Pancreas (tissue), 10 donors: ENCODE measurements around the gene SPAG8. TPM values are rescaled to one million over a fixed set of nuclear protein-coding genes. Genes with fewer than 3 reads are reported as not detected.

Source experiments
- ATAC-seq, 4 donors: fragments of 200-7000 bp; cut with Tn5 transposase; one replicate each; pipeline versions ENCODE4 v1.8.0 to v1.9.1; 2020; ENCODE audit warnings: mild to moderate bottlenecking in 4 of 4, moderate library complexity in 4 of 4
- DNase-seq, 6 donors: peaks; one replicate each; pipeline ENCODE4 v3.0.0-alpha.2; 2020
- FAIRE-seq: peaks from 2 replicates; lab custom pipeline; 2012; peaks lifted over from hg19 to GRCh38; lab: Jason Lieb, UNC
- H3K27ac ChIP-seq, 4 donors: fragments of 200-600 bp; sonication (generic); 1 replicate in 3 of 4; 2 replicates in 1 of 4; pipeline versions ENCODE4 v1.5.0 to v1.8.0; 2020
- H3K27me3 ChIP-seq, 4 donors: fragments of 200-600 bp; one replicate each; pipeline ENCODE4 v1.8.0; 2021
- H3K36me3 ChIP-seq, 3 donors: fragments of 200-600 bp; sonication (generic) in 1 of 3; one replicate each; pipeline versions ENCODE4 v1.5.0 to v1.8.0; 2020 to 2021
- H3K4me1 ChIP-seq, 3 donors: fragments of 200-600 bp; one replicate each; pipeline ENCODE4 v1.8.0; 2021
- H3K4me3 ChIP-seq, 4 donors: fragments of 200-600 bp; sonication (generic) in 2 of 4; one replicate each; pipeline versions ENCODE4 v1.5.0 to v1.8.0; 2020 to 2021
- H3K9me3 ChIP-seq, 4 donors: fragments of 200-600 bp; one replicate each; pipeline ENCODE4 v1.8.0; 2021
- WGBS, 2 donors: extraction: QIAGEN DNeasy Blood & Tissue Kit; methylation state at CpG; one replicate each; pipeline ENCODE4 v1.1.7; 2013; 5-methylcytosine and 5-hydroxymethylcytosine counted together
- intact Hi-C, 3 donors: fragments of 100-400 bp; cut with DNase I; formaldehyde crosslinking; loops; one replicate each; pipeline versions ENCODE4 v1.11.1 to v1.14.2; 2022
- polyA plus RNA-seq, 2 donors: library from polyadenylated mRNA; stranded (reverse); fragments of 200-250 nt; gene quantifications; one replicate each; pipeline ENCODE4 v1.2.3, GENCODE V29; 2013
- total RNA-seq, 6 donors: library from RNA; stranded (reverse); fragmentation: NEBNext Ultra II Directional in 4 of 6; extraction: Animal tissue kit (Norgen Biotek cat#: 25700) in 4 of 6; gene quantifications; one replicate each; pipeline versions ENCODE4 v1.2.1 to v1.2.4, GENCODE V29; 2021 to 2023
- TF ChIP-seq, protein P1 (sequence below), 4 donors: fragments of 200-600 bp; sonication (generic) in 3 of 4; IDR thresholded peaks; one replicate each; pipeline versions ENCODE4 v1.5.0 to v1.8.0; 2021; ENCODE audit warnings: antibody characterized with exemption in 4 of 4
- donor health status: healthy with polysubstance abuse.
- donor health status: DM: no; HTN: no; CAD: no; lungs with moderate emphysema.
- donor health status: DM: no; HTN: no; CAD: no.
- donor health status: control.
- donor health status: control.
- donor health status: Bipolar disorder and iron deficiency.
- donor health status: DM: yes; HTN: yes; CAD: no.
- donor health status: DM: no; HTN: no; CAD: no.
- donor health status: DM: no; HTN: no; CAD: no.
- donor health status: DM: yes; HTN: yes; CAD: no.

The SPAG8 gene
- total and polyA plus RNA-seq, 8 donors, result 0.52 to 3.1 (median 1.0) TPM

GRCh38 chr9:35829084-35829763 is 17.2 kb upstream of the SPAG8 start, which contains the start of gene TMEM8B:
Gene TMEM8B, plus strand, starts transcription at chr9:35829228. Its CDS starts 220 bp downstream, at chr9:35829448.
- Histone ChIP-seq H3K27ac (peak within 1 kb of the TSS; percentile 76 to 94 (median 86)), H3K4me3 (peak within 1 kb of the TSS; percentile 46 to 81 (median 70)), H3K27me3 (no peaks in the 10 kb centered on the region), H3K36me3 (no peaks in the 10 kb centered on the region), H3K9me3 (no peaks in the 10 kb centered on the region), H3K4me1 (peaks cover 8 to 26% (median 19%) of the 10 kb centered on the region in 3 donors)
- FAIRE-seq (no peak), DNase-seq (peak; percentile 92 to 98 (median 97)), ATAC-seq (peak; percentile 83 to 89 (median 86))
- TF ChIP-seq, protein P1, sequence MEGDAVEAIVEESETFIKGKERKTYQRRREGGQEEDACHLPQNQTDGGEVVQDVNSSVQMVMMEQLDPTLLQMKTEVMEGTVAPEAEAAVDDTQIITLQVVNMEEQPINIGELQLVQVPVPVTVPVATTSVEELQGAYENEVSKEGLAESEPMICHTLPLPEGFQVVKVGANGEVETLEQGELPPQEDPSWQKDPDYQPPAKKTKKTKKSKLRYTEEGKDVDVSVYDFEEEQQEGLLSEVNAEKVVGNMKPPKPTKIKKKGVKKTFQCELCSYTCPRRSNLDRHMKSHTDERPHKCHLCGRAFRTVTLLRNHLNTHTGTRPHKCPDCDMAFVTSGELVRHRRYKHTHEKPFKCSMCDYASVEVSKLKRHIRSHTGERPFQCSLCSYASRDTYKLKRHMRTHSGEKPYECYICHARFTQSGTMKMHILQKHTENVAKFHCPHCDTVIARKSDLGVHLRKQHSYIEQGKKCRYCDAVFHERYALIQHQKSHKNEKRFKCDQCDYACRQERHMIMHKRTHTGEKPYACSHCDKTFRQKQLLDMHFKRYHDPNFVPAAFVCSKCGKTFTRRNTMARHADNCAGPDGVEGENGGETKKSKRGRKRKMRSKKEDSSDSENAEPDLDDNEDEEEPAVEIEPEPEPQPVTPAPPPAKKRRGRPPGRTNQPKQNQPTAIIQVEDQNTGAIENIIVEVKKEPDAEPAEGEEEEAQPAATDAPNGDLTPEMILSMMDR (IDR thresholded peaks at IDR 0.05), result no peak
- 0 to 1% methylated on average over 20 to 53 of the region's 53 CpGs for WGBS, 2 donors
- intact Hi-C loops, result no loop called here

DNA sequence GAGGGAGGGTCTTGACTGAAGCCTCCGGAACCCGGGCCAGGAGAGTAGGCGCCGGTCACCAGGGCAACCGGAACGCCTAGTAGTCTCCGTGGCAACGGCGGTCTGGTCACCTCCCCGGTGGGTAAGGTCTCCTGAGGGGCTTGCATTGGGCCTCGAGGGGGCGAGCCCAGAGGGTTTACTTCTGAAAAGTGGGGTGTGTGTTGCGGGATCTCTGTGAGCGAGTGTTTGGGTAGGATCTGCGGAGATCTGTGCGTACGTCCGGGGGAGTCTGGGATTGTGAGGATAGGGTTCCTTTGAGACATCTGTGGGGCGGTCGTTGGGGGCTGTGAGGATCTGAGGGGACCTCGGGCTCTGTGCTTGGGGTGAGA is 16.6 kb upstream of the SPAG8 start, which contains the start of gene FAM221B:
FAM221B (minus strand) TSS at position 17 of the 368 bp plus-strand sequence. CDS start 2,571 bp downstream, outside the sequence.
- peak within 1 kb of the TSS; percentile 76 to 94 (median 86) for H3K27ac ChIP-seq
- 0 to 1% methylated on average over 21 of the region's 21 CpGs for WGBS, 2 donors
- no peaks in the 10 kb centered on the region for H3K27me3 ChIP-seq
- TF ChIP-seq, protein P1 (IDR thresholded peaks at IDR 0.05), result no peak
- no peaks in the 10 kb centered on the region for H3K36me3 ChIP-seq
- peak within 1 kb of the TSS; percentile 46 to 81 (median 70) for H3K4me3 ChIP-seq
- peak in 2 of 4 donors; percentile 1 to 2 for ATAC-seq
- DNase-seq, result peak in 4 of 6 donors; percentile 54 to 75 (median 62)
- intact Hi-C loops, result no loop called here
- FAIRE-seq, result no peak
- peaks cover 6 to 23% (median 16%) of the 10 kb centered on the region in 3 donors for H3K4me1 ChIP-seq
- H3K9me3 ChIP-seq, result no peaks in the 10 kb centered on the region

DNA sequence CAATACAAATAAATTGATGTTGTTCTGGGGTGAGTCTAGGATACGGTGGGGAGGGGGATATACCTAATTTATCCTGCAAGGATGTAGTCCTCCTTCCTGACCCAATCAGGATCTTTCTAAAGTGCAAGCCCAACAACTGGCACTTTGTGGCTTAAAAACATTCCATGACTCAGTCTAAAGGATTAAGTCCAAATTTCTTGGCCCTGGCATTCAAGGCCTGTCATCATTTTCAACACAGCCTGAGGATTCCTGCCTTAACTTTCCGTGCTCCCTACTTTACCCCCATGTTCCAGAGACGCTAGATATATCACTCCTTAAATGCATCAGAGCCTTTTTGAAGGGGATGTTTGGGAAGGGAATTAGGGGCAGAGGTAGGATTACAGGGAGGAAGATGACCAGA is 15.4 kb upstream of the SPAG8 start:
- Histone ChIP-seq H3K27ac (no peak overlapping the region), H3K27me3 (no peaks in the 10 kb centered on the region), H3K36me3 (no peaks in the 10 kb centered on the region), H3K9me3 (no peaks in the 10 kb centered on the region), H3K4me1 (peaks cover 5 to 11% (median 6%) of the 10 kb centered on the region in 3 donors), H3K4me3 (no peak overlapping the region)
- ATAC-seq (no peak), DNase-seq (no peak), FAIRE-seq (no peak)
- WGBS, 2 donors, result 76 to 85% methylated on average over 3 of the region's 3 CpGs
- TF ChIP-seq, protein P1 (IDR thresholded peaks at IDR 0.05), result no peak
- intact Hi-C loops, result no loop called here

- Histone ChIP-seq H3K27ac (no peak overlapping the region), H3K36me3 (no peaks in the 10 kb centered on the region)
- no peak for FAIRE-seq
Measured at GRCh38 chr9:35826071-35826701, 14.1 kb upstream of the SPAG8 start.

More at GRCh38 chr9:35826071-35826701, 14.1 kb upstream of the SPAG8 start:
- ATAC-seq (peak; percentile 44 to 73 (median 64)), DNase-seq (peak in 2 of 6 donors; percentile 38 to 51)
- Histone ChIP-seq H3K27me3 (no peaks in the 10 kb centered on the region), H3K4me1 (peaks cover 5 to 8% (median 6%) of the 10 kb centered on the region in 3 donors), H3K9me3 (no peaks in the 10 kb centered on the region), H3K4me3 (no peak overlapping the region)
- TF ChIP-seq, protein P1 (IDR thresholded peaks at IDR 0.05), result peak; percentile 52 to 68 (median 64)
- intact Hi-C loops, result no loop called here
- 26 to 29% methylated on average over 4 of the region's 4 CpGs for WGBS, 2 donors
